HuH-7.5 (cell line): Measurements from ENCODE around the gene AIG1.
"Not testable (repeated sequence)": the region's sequence is repeated elsewhere in the genome, so short reads cannot be mapped to it uniquely, and the experiment has no call there.

ENCODE experiments used
- DNase-seq: peaks from one replicate; pipeline ENCODE4 v3.0.0; 2011; ENCODE audit warnings: low spot score

AIG1 gene

DNA sequence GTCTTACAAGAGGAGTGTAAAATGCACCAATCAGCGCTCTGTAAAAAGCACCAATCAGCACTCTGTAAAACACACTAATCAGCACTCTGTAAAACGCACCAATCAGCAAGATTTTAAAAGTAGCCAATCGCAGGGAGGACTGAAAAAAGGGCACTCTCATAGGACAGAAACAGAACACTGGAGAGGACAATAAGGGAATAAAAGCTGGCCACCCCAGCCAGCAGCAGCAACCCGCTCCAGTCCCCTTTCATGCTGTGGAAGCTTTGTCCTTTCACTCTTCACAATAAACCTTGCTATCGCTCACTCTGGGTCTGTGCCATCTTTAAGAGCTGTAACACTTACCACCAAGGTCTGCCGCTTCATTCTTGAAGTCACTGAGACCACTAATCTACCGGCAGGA is 1.7 kb upstream of the AIG1 start:
- no peak for DNase-seq

DNA sequence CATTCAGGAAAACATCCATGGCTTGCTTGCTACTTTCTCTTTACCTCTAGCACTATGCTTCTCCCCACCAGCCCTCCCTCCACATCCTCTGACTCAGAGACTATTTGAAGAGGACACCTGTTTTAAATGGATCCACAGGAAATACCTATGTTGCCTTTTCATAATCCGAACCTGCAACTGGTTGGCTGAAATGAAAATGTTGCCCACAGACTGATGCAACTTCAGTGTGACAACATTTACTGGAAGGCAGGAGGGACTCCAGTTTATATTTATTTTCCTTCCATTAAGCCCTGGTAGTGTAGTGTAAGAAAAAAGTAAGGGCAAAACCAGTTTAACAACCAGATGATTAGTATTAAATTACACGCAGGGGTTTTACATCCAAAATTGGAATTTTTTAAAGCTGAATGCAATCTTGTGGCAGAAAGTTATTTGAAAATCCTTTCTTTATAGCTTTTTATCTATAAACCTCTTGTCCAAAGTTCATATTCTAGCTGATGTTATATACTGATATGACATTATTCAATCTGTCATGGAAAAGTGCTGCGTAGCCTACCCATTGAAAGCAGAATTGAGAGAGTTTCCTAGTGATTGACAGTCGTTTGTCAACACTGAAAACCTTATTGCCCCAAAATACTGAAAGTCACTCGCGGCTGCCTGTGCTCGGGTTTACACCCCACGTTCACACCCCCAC is 881 bp upstream of the AIG1 start:
- DNase-seq: peak; percentile 20

DNA sequence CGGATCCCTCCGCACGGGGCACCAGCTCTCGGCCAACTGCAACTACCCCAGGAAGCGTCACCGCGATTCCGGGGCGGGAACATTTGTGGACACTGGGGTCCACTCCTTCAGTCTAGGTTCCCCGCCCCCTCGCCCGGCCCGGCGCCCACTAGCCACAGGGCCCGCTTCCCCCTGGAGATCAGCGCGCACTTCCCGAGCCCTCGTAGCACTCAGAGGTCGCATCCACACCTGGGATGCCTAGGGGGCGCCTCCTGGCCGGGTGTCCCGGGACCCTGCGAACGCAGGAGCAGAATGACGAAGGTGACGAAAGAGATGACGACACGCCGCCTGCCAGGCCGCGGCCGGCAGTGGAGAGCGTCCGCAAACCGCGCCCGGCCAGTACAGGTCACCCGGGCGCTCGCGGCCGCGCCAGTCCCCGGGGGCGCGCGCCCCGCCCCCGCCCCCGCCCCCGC is 309 bp upstream of the AIG1 start:
- DNase-seq: peak; percentile 76

DNA sequence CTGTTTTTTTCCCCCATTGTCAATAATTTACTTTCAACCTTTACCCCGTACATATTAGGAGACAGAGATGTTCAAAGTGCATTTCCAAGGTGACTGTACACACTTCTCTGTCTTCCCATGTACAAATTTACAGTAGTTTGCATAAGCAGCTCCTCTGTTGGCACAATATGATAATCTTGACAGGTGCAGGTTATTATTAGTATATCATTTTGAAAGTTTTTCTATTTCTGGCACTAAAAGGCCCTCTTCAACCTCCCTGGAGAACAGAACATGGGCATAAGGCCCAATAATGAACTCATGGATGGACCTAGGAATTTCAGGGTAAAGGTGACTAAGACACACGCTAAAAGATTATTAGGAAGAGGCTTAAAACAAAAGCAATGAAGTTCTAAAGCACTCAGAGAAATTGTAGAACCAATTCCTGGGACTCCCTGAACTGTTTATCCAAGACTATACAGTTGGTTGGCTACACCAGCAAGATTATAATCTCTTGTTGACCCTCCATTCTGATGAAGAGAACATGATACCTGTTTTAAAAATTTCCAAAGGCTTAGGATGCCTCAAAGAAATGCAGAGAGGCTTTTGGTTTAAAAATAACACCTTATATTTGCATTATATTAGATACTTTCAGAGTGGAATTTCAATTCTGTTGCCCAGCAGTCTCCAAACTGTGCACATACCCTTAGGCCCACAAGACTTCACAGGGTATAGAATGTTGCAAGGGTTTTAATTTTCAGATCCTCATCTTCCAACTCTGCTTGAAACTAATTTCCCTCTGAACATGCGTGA is 1.1 kb downstream of the AIG1 start:
- DNase-seq: peak; percentile 22

DNA sequence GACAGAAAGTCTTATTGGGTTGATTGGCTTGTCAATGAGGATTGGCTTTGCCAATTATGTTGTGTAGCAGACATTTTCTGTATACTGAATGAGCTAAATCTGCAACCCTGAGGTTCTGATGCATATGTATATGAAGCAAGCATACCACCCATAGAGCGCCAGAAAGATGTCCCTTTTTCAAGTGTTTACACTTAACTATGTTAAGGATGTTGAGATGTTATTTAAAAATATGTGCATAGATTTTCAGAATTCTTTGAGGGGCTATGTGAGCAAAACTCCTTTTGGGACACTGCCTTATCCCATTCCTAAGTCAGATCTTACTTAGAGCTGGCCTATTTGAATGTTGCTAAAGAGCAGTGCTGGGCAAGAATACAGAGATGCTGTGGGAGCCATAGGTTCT is 1.9 kb downstream of the AIG1 start:
- no peak for DNase-seq

DNA sequence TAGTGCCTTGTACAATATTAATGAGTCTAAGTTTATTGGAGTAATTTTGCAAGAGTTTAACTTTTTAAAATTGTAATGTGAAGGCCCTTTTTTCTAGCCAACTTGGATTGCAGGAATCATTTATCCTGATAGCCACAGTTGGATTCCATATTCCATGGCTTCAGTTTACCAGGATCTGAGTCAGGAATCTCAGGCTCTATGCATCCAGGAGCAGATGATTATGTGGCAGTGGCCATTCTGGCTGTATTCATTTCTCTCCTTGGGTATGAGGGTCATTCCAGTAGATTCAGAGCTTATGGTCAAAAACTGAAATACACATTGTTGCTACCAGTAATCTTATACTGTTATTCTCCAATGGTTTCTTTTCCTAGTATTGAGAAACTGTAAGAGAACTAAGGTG is 2.9 kb downstream of the AIG1 start:
- no peak for DNase-seq

DNA sequence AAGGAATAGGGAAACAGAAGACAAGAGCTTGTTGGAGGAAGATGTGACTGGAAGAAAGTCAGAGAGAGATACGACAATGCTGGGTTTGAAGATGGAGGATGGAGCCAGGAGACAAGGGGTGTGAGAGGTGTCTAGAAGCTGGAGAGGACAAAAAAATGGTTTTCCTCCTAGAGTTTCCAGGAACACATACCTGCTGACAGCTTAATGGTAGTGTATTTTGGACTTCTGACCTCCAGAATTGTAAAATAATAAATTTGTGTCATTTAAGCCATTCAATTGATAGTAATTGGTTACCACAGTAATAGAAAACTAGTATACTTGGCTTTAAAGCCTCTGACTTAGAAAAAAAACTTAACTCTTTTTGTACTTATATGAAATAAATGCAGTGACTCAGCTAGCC is 3.6 kb downstream of the AIG1 start:
- no peak for DNase-seq

DNA sequence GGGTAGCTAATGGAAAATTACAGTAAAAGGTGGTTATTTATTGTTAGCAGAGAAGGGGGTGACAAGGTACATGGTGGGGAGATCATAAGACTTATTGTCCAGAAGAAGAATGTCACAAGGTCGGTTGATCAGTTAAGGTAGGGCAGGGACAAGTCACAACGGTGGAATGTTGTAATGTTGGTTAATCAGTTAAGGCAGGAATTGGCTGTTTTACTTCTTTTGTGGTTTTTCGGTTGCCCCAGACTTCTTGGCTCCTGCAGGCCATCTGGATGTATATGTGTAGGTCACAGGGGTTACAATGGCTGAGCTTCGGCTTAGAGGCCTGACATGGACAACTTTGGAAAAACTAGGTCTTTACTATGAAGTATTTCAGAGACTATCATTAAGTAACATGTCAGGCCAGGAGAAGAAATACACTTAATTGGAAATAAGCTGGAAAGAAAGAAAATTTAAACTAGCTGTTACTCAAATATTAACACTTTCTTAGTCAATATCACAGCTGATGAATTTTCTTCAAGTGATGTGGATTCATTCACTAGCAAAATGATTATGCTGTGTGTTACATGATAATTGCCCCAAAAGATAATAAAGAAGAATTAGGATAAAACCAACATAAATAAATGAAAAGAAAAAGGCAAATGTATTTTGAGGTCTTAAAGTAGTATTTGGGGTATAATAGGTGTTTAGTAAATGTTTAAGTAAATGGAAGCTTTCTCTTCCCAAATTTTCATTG is 4.4 kb downstream of the AIG1 start:
- no peak for DNase-seq

DNA sequence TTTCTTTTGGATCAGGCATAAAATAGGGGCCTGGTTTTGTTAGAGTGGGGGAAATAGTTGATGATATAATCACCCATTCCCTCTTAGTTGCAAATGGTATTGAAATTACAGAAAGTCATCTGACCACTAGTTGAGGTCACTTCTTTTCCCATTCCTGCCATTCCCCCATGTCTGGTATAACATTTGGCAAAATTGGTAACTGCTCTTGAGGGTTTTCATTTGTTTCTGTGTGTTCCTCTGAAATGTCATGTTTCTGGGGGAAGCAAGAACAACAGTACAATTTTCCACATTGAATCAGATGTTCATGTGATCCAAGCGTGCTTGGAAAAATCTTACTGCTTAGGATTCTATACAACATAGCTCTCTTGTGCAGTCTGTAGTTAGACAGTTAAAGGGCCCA is 7.3 kb downstream of the AIG1 start:
- no peak for DNase-seq

DNA sequence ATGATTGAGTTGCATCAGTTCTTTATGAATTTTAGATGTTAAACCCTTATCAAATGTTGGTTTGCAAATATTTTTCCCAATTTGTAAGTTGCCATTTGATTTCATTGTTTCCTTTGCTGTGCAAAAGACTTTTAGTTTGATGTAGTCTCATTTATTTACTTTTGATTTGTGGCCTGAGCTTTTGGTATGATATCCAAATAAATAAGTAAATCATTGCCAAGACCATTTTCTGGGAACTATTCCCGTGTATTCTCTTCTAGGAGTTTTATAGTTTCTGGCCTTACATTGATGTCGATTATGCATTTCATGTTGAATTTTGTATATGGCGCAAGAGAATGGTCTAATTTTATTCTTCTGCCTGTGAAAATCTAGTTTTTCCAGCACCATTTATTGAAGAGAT is 13.4 kb downstream of the AIG1 start:
- DNase-seq: no peak

DNA sequence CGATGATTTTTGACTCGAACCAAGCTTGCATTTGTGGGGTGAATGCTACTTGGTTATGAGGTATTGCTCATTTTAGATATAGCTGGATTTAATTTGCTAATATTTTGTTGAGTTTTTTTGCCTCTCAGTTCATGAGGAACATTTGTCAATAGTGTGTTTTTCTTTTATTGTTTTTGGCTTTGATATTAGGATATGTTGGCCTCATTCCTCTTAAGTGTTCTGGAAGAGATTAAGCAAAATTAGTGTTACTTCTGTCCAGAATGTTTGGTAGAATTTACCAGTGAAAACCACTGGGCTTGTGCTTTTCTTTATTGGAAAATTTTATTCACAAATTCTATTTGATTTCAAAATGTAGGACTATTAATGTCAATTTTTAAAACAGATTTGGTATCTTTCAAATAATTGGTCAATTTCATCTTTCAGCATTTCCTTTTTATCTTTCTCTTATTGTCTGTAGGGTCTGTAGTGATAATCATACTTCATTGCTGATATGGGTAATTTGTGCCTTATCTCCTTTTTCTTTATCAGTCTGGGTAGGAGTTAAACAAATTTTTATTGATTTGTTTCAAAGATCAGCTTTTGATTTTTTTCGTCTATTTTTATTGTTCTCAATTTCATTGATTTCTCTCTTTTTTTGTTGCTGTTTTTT is 14.1 kb downstream of the AIG1 start:
- no peak for DNase-seq

DNA sequence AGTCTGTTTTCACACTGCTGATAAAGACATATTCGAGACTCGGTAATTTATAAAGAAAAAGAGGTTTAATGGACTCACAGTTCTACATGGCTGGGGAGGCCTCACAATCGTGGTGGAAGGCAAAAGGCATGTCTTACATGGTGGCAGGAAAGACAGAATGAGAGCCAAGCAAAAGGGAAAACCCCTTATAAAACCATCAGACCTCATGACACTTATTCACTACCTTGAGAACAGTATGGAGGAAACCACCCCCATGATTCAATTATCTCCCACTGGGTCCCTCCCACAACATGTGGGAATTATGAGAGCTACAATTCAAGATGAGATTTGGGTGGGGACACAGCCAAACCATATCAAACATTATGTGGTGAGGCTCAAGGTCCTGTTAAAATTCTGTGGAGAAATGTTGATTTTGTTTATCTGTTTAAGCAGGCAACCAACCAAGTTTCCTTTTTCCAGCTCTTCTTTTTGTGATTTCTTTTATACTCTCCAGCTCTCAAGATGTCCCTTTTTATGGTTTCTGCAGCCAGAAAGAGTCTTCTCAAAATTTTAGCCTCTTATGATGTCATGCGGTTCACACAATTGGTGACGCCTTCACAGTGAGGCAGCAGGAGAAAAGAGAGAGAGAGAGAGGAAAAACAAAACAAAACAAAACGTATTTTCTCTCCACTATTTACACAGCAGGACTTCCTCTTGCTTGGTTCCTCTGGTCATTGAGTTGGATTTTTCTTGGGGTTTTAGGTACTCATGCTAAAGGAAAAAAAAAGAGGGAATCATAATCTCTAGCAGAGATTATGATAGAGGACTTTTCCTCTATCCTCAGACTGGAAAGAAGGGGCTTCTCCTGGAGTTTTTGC is 18.0 kb downstream of the AIG1 start:
- DNase-seq: no peak

DNA sequence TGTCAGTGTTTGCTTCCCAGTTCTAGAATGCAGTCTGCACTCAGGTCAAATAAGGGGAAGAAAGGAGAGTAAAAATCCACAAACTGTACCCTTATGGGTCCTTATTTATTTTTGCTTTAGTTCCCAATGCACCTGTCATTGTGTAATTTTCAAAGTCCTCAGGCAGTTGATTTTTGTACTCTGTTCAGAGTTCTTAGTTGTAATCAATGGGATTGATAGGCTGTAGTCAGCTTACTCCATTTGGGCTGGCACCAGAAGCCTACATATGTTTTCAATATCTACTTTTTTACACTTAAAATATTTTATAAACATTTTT is 18.6 kb downstream of the AIG1 start:
- no peak for DNase-seq

DNA sequence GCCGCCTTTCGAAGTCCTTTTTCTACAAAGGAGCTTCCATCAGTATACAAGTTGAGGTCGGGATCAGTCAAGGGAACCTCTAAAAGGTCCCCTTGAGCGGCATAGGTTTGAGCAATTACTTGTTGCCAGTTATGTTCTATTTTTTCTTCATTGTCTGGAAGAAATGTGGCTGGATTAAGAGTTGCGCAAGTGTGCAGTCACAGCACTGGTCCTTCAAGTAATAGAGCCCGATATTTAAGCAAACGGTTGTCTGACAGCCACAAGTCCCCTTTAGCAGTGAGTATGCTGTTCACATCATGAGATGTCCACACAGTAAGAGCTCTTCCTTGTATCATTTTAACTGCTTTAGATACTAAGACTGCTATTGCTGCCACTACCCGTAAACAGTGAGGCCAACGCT is 21.6 kb downstream of the AIG1 start:
- not testable (repeated sequence) for DNase-seq

DNA sequence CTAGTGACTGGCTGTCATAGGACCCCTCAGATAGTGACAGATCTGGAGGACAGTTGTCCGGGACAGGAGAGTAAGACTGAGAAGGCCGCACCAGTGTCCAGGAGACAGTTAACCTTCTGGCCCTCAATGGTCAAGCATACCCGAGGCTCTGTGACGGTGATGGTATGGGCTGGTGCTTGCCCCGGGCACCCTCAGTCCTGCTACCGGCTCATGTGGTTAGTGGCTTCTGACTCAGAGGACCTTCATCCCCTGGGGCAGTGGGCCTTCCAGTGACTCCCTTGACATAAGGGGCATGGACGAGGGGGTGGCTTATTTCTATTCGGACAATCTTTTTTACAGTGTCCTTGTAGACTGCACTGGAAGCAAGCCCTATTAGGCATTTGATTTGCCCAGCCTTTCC is 23.3 kb downstream of the AIG1 start:
- not testable (repeated sequence) for DNase-seq

DNA sequence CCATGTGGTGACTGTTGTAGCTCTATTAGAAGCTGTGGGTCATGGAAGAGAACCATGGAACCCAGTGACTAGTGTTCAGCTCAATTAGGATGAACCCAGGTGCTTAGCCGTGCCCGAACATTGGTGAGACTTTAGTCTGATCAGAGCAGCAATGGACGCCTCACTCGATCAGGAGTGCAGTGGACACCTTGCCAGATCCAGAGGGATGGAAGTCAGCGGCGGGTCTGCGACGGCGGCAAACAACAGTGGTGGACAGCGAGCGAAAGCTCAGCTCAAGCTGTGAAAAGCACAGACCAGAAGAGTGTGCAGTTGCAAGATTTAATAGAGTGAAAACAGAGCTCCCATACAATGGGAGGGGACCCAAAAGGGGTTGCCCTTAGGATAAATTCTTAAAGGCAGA is 26.6 kb downstream of the AIG1 start:
- not testable (repeated sequence) for DNase-seq

DNA sequence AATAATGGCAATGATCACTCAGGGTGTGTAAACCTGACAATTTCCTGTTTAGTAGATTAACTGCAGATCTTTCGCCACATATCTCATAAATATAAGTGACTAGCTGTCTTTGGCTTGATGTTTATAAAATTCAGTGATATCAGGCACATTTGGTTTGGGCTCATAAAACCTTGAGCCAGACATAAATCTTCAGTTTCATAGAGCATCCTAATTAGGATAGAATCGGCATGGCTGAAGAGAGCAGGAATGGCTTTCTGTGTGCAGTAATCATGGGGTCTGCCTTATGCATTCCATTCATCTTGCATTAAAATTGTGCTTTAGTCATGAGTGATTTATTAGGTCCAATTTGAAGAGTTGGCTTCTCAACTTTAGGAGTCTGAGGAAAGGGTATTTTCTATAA is 27.2 kb downstream of the AIG1 start:
- no peak for DNase-seq

DNA sequence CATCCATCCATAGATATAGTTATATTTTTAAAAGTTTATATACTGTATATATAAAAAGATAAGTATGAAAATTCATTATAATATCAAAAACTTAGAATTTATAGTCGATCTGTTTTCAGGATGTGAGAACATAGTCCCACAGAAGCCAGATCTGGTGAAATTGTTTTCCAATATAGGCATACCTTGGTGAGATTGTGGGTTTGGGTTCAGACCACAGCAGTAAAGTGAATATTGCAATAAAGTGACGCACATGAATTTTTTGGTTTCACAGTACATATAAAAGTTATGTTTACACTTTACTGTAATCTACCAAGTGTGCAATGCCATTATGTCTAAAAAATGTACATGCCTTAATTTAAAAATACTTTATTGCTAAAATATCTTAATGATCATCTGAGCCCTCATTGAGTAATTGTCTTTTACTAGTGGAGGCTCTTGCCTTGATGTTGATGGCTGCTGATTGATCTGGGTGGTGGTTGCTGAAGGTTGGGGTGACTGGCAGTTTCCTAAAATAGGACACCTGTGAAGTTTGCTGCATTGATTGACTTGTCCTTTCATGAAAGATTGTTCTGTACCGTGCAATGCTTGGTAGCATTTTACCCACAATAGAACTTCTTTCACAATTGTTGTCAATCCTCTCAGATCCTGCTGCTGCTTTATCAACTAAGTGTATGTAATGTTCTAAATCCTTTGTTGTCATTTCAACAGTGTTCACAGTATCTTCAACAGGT is 29.8 kb downstream of the AIG1 start:
- DNase-seq: no peak

DNA sequence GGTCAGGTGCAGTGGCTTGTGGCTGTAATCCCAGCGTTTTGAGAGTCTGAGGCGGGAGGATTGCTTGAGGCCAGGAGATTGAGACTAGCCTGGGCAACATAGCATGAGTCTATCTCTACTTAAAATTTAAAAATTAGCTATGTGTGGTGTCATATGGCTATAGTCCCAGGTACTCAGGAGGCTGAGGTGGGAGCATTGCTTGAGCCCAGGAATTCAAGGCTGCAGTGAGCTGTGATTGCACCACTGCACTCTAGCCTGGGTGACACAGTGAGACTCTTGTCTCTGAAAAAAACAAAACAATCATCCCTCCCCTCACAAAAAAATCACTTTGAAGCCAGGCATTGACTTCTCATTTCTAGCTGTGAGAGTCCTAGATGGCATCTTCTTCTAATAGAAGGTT is 32.1 kb downstream of the AIG1 start:
- no peak for DNase-seq

DNA sequence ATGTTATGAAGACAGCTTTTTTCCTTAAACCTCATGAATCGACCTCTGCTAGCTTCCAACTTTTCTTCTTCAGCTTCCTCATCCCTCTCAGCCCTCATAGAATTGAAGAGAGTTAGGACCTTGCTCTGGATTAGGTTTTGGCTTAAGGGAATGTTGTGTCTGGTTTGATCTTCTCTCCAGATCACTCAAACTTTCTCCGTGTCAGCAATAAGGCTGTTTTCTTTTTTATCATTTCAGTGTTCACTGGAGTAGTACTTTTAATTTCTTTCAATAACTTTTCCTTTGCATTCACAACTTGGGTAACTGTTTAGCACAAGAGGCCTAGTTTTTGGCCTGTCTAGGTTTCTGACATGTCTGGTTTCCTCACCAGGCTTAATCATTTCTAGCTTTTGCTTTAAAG is 32.6 kb downstream of the AIG1 start:
- DNase-seq: no peak

DNA sequence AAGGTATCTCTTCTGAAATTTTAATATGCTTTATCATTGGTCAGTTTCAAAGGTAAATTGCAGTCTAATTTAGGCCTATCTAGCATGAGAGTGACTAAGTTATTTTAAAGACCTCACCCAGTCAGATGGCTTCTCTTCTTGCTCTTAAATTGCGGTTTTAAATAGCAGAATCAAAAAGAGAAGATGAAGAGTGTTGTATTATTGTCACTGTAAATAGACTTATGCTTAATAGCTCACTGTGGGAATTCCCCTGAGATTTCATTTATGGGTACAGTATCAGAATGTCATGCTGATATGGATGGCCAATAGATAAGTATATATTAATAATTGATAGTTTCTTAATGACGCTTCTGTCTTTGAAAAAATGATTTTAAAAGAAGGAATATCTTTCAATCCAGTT is 35.7 kb downstream of the AIG1 start:
- no peak for DNase-seq
